Measurements from ENCODE around the gene TRIM56.

TRIM56 gene

GRCh38 chr7:101126651-101127459 lies 41.6 kb downstream of the TRIM56 start, which contains the start of gene SERPINE1:
Gene SERPINE1, plus strand, starts transcription at chr7:101127104. Its CDS starts 1,290 bp downstream, at chr7:101128394.
- H4K20me1 ChIP-seq (ENCODE audit: insufficient read depth), result 0 out of 2 replicates have a peak, but pooled peaks cover 4% of the 10 kb centered on the region
- TF ChIP-seq, protein P1, sequence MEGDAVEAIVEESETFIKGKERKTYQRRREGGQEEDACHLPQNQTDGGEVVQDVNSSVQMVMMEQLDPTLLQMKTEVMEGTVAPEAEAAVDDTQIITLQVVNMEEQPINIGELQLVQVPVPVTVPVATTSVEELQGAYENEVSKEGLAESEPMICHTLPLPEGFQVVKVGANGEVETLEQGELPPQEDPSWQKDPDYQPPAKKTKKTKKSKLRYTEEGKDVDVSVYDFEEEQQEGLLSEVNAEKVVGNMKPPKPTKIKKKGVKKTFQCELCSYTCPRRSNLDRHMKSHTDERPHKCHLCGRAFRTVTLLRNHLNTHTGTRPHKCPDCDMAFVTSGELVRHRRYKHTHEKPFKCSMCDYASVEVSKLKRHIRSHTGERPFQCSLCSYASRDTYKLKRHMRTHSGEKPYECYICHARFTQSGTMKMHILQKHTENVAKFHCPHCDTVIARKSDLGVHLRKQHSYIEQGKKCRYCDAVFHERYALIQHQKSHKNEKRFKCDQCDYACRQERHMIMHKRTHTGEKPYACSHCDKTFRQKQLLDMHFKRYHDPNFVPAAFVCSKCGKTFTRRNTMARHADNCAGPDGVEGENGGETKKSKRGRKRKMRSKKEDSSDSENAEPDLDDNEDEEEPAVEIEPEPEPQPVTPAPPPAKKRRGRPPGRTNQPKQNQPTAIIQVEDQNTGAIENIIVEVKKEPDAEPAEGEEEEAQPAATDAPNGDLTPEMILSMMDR (conservative IDR thresholded peaks at IDR 0.05; ENCODE audit: low read depth, low read length), result no peak
- H2AFZ ChIP-seq (ENCODE audit: low read depth), result no peak within 1 kb of the TSS; the same call in 1 of the 2 replicates
- H3K36me3 ChIP-seq (ENCODE audit: insufficient read depth), result no peaks in the 10 kb centered on the region
- no peak within 1 kb of the TSS for H3K27ac ChIP-seq
- no peak within 1 kb of the TSS for H3K9ac ChIP-seq
- no peak within 1 kb of the TSS; the same call in 1 of the 2 replicates for H3K4me2 ChIP-seq
- no peak within 1 kb of the TSS for H3K4me3 ChIP-seq (IDR thresholded peaks at IDR 0.05; ENCODE audit: insufficient read depth, low read depth, low read length)
- H3K79me2 ChIP-seq (ENCODE audit: insufficient read depth, low read depth), result no peaks in the 10 kb centered on the region
- H3K4me1 ChIP-seq (ENCODE audit: low read depth, poor library complexity, severe bottlenecking), result peaks cover 17% of the 10 kb centered on the region
- peaks cover 99% of the 10 kb centered on the region for H3K27me3 ChIP-seq (ENCODE audit: insufficient read depth, low read depth)

DNA sequence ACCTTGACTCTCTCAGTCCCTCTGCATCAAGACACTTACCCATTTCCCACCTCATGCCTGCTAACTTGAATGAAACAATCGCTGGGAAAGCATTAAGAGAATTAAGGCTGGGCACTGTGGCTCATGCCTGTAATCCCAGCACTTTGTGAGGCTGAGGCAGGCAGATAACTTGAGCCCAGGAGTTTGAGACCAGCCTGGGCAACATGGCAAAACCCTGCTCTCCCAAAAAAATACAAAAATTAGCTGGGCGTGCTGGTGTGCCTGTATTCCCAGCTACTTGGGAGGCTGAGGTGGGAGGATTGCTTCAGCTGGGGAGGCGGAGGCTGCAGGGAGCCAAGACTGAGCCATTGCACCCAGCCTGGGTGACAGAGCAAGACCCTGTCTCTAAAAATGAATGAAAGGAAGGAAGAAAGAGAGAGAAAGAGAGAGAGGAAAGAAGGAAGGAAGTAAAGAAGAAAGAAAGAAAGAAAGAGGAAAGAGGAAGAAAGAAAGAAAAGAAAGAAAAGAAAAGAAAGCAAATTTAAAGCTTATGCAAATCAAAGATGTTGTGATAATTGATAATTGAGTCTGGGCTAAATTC lies 42.3 kb downstream of the TRIM56 start:
- Histone ChIP-seq H4K20me1 (ENCODE audit: insufficient read depth) (0 out of 2 replicates have a peak, but pooled peaks cover 4% of the 10 kb centered on the region), H3K4me3 (IDR thresholded peaks at IDR 0.05; ENCODE audit: insufficient read depth, low read depth, low read length) (no peak overlapping the region), H3K9ac (no peak overlapping the region), H3K79me2 (ENCODE audit: insufficient read depth, low read depth) (no peaks in the 10 kb centered on the region), H3K4me2 (no peak overlapping the region; the same call in 1 of the 2 replicates), H3K4me1 (ENCODE audit: low read depth, poor library complexity, severe bottlenecking) (peaks cover 17% of the 10 kb centered on the region), H3K27ac (no peak overlapping the region), H3K36me3 (ENCODE audit: insufficient read depth) (no peaks in the 10 kb centered on the region), H2AFZ (ENCODE audit: low read depth) (no peak overlapping the region), H3K27me3 (ENCODE audit: insufficient read depth, low read depth) (peaks cover 98% of the 10 kb centered on the region)
- TF ChIP-seq, protein P1 (conservative IDR thresholded peaks at IDR 0.05; ENCODE audit: low read depth, low read length), result no peak

GRCh38 chr7:101128040-101128834 lies 43.0 kb downstream of the TRIM56 start:
- H3K4me1 ChIP-seq (ENCODE audit: low read depth, poor library complexity, severe bottlenecking), result peaks cover 17% of the 10 kb centered on the region

More at GRCh38 chr7:101128040-101128834, 43.0 kb downstream of the TRIM56 start:
- H3K36me3 ChIP-seq (ENCODE audit: insufficient read depth), result no peaks in the 10 kb centered on the region
- H3K27me3 ChIP-seq (ENCODE audit: insufficient read depth, low read depth), result peaks cover 97% of the 10 kb centered on the region
- H3K79me2 ChIP-seq (ENCODE audit: insufficient read depth, low read depth), result no peaks in the 10 kb centered on the region
- H3K9ac ChIP-seq, result no peak overlapping the region
- no peak overlapping the region for H3K4me3 ChIP-seq (IDR thresholded peaks at IDR 0.05; ENCODE audit: insufficient read depth, low read depth, low read length)
- TF ChIP-seq, protein P1 (conservative IDR thresholded peaks at IDR 0.05; ENCODE audit: low read depth, low read length), result no peak
- H4K20me1 ChIP-seq (ENCODE audit: insufficient read depth), result 0 out of 2 replicates have a peak, but pooled peaks cover 4% of the 10 kb centered on the region
- H2AFZ ChIP-seq (ENCODE audit: low read depth), result no peak overlapping the region
- H3K27ac ChIP-seq, result no peak overlapping the region
- no peak overlapping the region; the same call in 1 of the 2 replicates for H3K4me2 ChIP-seq

Measured in KMS-11 (cell line).